ENCODE results near the gene KRTAP2-1.

Gene KRTAP2-1

GRCh38 chr17:41029633-41030245 lies 17.4 kb downstream of the KRTAP2-1 start, which contains the start of gene KRTAP1-4:
KRTAP1-4 (minus strand) TSS chr17:41030195; CDS start chr17:41030078, 117 bp downstream.
- no peak within 1 kb of the TSS for H3K4me3 ChIP-seq (ENCODE audit: low read depth, low read length)
- DNase-seq (ENCODE audit: low read depth): no peak
- TF ChIP-seq CTCF (IDR thresholded peaks at IDR 0.05; ENCODE audit: insufficient read depth, low read depth, low read length, missing control alignments): no peak

GRCh38 chr17:41026715-41027471 lies 20.2 kb downstream of the KRTAP2-1 start, which contains the start of gene KRTAP1-5:
KRTAP1-5 (minus strand) TSS chr17:41027208; CDS start chr17:41027155, 53 bp downstream.
- DNase-seq (ENCODE audit: low read depth): no peak
- no peak for TF ChIP-seq CTCF (IDR thresholded peaks at IDR 0.05; ENCODE audit: insufficient read depth, low read depth, low read length, missing control alignments)
- H3K4me3 ChIP-seq (ENCODE audit: low read depth, low read length): no peak within 1 kb of the TSS

- TF ChIP-seq CTCF (IDR thresholded peaks at IDR 0.05; ENCODE audit: insufficient read depth, low read depth, low read length, missing control alignments): no peak
- no peak overlapping the region for H3K4me3 ChIP-seq (ENCODE audit: low read depth, low read length)
- no peak for DNase-seq (ENCODE audit: low read depth)
Measured at GRCh38 chr17:41024697-41025096, 22.4 kb downstream of the KRTAP2-1 start.

GRCh38 chr17:41020336-41020735 lies 26.8 kb downstream of the KRTAP2-1 start:
- no peak overlapping the region for H3K4me3 ChIP-seq (ENCODE audit: low read depth, low read length)
- no peak for TF ChIP-seq CTCF (IDR thresholded peaks at IDR 0.05; ENCODE audit: insufficient read depth, low read depth, low read length, missing control alignments)
- no peak for DNase-seq (ENCODE audit: low read depth)

- no peak for TF ChIP-seq CTCF (IDR thresholded peaks at IDR 0.05; ENCODE audit: insufficient read depth, low read depth, low read length, missing control alignments)
- no peak for DNase-seq (ENCODE audit: low read depth)
- no peak overlapping the region for H3K4me3 ChIP-seq (ENCODE audit: low read depth, low read length)
Measured at GRCh38 chr17:41019415-41019814, 27.7 kb downstream of the KRTAP2-1 start.

GRCh38 chr17:41018541-41018940 lies 28.6 kb downstream of the KRTAP2-1 start:
- DNase-seq (ENCODE audit: low read depth): no peak
- no peak overlapping the region for H3K4me3 ChIP-seq (ENCODE audit: low read depth, low read length)
- TF ChIP-seq CTCF (IDR thresholded peaks at IDR 0.05; ENCODE audit: insufficient read depth, low read depth, low read length, missing control alignments): no peak
